HL-60 (cell line): Measurements from ENCODE around the gene HADH.

Source experiments
- CTCF ChIP-seq: IDR thresholded peaks from one replicate; pipeline ENCODE4 v1.5.1; 2011; ENCODE audit warnings: low read length, control low read depth, inconsistent platforms; ENCODE audit not compliant: insufficient read depth
- POLR2AphosphoS5 ChIP-seq: IDR thresholded peaks from 2 replicates; pipeline ENCODE4 v1.6.1; 2012; ENCODE audit warnings: low read depth
- SPI1 ChIP-seq: IDR thresholded peaks from 2 replicates; pipeline ENCODE4 v1.6.1; 2012; ENCODE audit warnings: low read depth, mild to moderate bottlenecking, borderline replicate concordance

- no peak for TF ChIP-seq CTCF
- no peak for TF ChIP-seq SPI1
- TF ChIP-seq POLR2AphosphoS5 = no peak
These were observed 64.4 kb downstream of the HADH start for GRCh38 chr4:108054025-108054638.
